SHP77 (cell line): Measurements from ENCODE around the gene HOXC13.

Experiments
- DNase-seq, 2 experiments: peaks; one replicate each; lab custom pipeline; 2025; lab: John Stamatoyannopoulos, UW

The HOXC13 gene

GRCh38 chr12:53995378-53996239 lies 57.0 kb downstream of the HOXC13 start:
- no peak for DNase-seq
